ENCODE data around the gene SPTBN4.
"Not testable (repeated sequence)": the region's sequence is repeated elsewhere in the genome, so short reads cannot be mapped to it uniquely, and the experiment has no call there.

The SPTBN4 gene

GRCh38 chr19:40465557-40466218 lies 1.1 kb upstream of the SPTBN4 start, which contains the start of gene BLVRB:
TSS of gene BLVRB (minus strand) at chr19:40465745. CDS start at chr19:40465688, 57 bp downstream.
- peak; percentile 99 for DNase-seq

DNA sequence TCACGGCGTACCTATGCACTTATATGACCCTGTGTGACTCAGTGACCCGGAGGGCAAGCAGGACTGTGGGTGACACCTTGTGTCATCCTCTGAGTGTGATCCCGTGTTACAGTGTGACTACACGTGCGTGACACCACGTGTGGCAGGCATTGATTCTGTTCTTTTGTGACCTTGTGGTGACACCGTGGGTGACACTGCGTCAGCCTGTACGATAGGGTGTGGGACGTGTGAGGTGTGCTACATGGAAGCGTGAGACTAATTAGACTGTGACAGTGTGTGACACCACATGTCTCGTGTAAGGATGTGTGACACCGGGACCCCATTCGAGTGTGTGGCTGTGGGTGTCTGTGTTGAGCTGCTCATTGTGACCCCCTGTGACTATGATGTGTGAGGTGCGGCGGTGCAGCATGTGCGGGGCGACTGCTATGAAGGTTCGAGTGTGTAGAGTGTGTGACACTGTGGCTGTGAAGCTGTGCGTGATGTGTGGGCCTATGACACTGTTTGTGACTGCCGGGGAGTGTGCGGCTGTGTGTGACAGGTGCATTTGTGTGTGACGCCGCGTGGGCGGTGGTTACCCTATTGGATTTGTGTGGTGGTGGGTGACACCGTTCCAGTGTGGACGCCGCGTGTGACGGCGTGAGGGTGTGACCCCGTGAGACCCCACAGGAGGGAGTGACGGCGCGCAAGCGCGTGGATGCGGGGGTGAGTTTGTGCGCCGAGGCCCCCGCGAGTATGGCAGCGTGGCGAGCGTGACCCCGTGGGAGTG lies 399 bp upstream of the SPTBN4 start:
- peak; percentile 87 for DNase-seq

GRCh38 chr19:40469011-40469410 lies 2.2 kb downstream of the SPTBN4 start:
- no peak for DNase-seq

- no peak for DNase-seq
Measured at GRCh38 chr19:40471111-40471510, 4.3 kb downstream of the SPTBN4 start.

DNA sequence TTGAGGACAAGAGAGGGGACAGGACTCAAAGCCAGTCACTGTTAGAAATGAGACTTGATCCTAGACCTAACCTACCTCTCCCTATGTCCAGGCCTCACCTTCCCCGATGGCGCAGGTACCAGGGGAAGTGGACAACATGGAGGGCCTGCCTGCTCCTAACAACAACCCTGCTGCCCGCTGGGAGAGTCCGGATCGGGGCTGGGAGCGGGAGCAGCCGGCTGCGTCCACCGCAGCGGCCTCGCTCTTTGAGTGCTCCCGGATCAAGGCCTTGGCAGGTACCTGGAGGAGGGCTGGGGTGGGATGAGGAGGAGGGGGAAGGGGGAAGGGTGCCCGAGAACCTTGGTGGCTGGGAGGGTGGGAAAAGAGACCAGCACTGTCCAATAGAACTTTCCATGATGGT lies 5.7 kb downstream of the SPTBN4 start:
- DNase-seq = no peak

GRCh38 chr19:40474737-40475136 lies 7.9 kb downstream of the SPTBN4 start:
- DNase-seq = no peak

DNA sequence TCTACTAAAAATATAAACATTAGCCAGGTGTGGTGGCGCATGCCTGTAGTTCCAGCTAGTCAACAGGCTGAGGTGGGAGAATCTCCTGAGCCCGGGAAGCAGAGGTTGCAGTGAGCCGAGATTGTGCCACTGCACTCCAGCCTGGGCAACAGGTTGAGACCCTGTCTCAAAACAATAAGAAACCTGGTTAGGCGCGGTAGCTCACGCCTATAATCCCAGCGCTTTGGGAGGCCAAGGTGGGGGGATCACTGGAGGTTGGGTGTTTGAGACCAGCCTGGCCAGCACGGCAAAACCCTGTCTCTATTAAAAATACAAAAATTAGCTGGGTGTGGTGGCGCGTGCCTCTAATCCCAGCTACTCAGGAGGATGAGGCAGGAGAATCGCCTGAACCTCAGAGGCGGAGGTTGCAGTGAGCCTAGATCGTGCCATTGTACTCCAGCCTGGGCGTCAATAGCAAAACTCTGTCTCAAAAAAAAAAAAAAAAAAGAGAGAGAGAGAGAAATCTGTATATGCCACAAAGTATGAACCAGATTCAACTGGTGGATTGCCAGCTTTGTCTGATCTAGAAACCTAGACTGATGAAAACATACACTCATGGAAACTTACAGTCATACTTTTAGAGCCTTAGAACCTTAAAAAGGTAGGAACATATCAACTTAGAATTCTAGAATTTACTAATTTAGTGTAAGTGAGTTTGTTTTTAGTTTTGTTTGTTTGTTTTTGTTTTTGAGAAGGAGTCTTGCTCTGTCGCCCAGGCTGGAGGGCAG lies 9.3 kb downstream of the SPTBN4 start:
- not testable (repeated sequence) for DNase-seq

- DNase-seq = no peak
Measured at GRCh38 chr19:40486017-40486416, 19.2 kb downstream of the SPTBN4 start.

GRCh38 chr19:40489882-40490230 lies 23.1 kb downstream of the SPTBN4 start:
- no peak for DNase-seq

DNA sequence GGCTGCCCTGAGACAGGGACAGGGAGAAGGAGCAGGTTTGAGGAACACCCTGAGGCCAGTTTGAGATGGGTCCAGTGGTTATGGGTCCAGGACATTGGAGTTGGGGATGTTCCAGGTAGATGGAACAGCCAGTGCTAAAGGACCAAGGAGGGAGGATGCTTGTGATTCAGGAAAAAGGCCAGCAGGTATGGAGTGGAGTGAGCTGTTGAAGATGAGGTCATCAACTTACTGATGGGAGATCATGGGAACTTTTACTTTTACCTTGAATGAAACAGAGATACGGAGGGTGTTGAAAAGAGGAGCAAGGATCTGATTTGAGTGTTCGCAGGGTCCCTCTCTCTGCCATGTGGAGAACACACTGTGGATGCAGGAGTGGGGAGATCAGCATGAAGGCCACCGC lies 25.5 kb downstream of the SPTBN4 start:
- DNase-seq = no peak

DNA sequence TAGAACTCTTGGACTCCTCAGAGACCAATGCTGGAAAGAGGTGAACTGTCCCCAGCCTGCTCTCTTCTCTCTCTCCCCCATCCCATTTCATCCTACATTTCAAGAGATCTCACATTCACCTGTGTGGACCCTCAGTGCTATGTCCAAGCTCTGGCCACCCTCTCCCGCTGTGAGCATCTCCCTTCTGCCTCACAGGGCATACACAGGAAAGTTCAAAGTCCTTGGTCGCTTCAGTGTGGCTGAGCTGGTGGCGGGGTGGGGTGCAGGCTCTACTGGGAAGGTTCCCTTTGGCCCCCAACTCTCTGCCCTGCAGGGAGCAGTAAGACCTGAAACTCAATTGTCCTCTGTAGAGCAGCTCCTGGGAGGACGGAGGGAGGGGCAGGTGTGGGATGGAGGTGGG lies 27.0 kb downstream of the SPTBN4 start:
- no peak for DNase-seq

- no peak for DNase-seq
Measured at GRCh38 chr19:40494191-40494838, 27.5 kb downstream of the SPTBN4 start.

GRCh38 chr19:40497214-40497613 lies 30.4 kb downstream of the SPTBN4 start:
- no peak for DNase-seq

DNA sequence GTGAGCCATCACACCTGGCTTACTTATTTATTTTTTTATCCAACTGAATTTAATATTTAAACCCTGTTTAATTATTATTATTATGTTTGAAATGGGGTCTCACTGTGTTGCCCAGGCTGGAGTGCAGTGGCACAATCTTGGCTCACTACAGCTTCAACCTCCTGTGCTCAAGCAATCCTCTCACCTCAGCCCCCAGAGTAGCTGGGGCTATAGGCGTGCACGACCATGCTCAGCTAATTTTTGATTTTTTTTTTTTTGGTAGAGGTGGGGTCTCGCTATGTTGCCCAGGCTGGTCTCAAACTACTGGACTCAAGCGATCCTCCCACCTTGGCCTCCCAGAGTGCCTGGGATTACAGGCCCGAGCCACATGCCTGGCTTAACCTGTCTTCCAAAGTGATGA lies 32.5 kb downstream of the SPTBN4 start:
- DNase-seq = no peak

GRCh38 chr19:40500678-40501530 lies 34.1 kb downstream of the SPTBN4 start:
- not testable (repeated sequence) for DNase-seq

DNA sequence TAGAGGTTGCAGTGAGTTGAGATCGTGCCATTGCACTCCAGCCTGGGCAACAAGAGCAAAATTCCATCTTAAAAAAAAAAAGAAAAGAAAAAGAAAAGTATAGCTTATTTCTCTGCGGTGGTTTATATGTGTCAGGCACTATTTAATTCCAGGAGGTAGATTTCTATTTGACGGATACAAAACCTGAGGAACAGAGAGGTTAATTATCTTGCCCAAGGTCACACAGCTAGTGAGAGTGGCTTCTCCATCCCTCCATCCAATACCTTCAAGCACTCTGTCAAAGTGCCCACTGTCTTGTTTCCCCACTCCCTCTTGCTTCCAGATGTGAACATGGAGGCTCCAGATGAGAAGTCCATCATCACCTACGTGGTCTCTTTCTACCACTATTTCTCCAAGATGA lies 34.8 kb downstream of the SPTBN4 start:
- no peak for DNase-seq

DNA sequence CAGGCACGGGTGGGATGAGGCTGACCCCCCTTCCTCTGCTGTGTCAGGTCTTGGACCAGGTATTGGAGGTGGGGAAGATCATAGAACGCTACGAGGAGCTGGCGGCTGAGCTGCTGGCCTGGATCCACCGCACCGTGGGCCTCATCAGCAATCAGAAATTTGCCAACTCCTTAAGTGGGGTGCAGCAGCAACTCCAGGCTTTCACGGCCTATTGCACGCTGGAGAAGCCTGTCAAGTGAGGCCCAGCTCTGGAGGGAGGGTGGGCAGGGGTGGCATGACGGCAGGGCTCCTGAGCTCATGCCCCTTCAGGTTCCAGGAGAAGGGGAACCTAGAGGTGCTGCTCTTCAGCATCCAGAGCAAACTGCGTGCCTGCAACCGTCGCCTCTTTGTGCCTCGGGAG lies 35.3 kb downstream of the SPTBN4 start:
- no peak for DNase-seq

DNA sequence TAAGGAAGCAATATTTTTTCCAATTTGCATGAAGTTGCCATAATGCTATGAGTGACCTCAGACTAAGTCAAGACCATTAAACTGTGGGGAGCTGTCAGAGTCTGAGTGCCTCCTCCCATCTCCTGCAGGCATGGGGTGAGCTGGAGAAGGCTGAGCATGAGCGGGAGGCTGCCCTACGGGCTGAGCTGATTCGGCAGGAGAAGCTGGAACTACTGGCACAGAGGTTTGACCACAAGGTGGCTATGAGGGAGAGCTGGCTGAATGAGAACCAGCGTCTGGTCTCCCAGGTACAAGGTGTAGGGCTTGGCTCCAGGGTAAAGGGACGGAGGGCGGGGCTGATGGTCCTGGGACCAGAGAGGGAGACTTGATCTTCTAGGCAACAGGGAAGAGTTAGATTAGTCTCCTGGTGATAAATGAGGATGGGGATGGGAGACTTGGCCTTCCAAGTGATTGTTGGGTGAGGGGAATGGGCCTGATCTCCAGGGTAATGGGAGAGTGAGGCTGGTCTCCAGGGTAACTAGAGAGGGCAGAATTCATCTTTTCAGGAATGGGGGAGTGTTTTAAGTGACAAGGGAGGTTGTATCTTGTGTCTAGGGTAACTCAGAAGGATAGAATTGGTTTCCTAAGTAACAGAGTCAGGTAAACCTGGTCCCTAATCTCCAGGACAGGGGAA lies 36.0 kb downstream of the SPTBN4 start:
- DNase-seq = no peak

DNA sequence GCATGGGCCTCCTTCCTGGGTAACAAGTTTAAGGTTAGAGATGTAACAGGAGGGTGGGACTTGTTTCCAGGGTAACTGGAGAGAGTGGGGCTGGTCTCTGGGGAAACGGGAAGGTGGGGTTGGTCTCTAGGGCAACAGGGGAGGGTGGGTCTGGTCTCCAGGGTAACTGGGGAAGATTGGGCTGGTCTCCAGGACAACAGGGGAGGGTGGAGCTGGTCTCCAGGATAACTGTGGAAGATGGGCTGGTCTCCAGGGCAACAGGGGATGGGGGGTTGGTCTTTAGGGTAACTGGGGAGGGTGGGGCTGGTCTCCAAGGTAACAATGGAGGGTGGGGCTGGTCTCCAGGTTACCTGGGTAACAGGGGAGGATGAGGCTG lies 36.5 kb downstream of the SPTBN4 start:
- no peak for DNase-seq

DNA sequence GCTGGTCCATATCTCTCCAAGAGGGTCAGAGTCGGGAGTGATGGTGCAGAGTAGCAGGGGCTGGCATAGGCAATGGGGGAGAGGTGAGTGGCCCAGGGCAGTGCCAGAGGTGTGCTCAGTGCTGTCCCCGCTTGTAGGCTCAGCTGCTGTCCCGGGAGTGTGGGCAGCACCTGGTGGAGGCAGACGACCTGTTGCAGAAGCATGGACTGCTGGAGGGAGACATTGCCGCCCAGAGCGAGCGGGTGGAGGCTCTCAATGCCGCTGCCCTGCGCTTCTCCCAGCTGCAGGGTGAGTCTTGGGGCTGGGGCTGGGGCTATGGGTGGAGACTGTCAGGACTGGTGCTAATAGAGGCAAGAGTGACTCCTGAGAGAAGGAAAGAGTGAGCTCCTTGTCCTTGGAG lies 39.3 kb downstream of the SPTBN4 start:
- no peak for DNase-seq

DNA sequence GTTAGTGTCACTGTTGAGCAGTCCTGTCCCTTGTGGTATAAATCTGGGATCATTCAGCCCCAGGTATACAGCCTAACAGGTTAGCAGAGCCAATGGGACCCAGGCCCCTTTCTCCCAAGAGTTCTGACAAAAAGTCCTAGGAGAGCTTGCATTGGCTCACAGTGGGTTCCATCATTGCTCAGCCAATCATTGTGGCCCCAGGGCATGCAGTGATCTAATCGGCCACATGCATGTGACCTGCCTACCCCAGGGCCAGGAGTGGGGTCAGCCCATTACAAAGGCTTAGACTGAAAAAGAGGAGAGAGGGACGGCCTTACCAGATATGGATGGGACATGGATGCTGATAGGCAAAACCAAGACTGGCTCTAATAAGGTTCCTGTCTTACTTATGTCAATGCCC lies 41.1 kb downstream of the SPTBN4 start:
- no peak for DNase-seq

DNA sequence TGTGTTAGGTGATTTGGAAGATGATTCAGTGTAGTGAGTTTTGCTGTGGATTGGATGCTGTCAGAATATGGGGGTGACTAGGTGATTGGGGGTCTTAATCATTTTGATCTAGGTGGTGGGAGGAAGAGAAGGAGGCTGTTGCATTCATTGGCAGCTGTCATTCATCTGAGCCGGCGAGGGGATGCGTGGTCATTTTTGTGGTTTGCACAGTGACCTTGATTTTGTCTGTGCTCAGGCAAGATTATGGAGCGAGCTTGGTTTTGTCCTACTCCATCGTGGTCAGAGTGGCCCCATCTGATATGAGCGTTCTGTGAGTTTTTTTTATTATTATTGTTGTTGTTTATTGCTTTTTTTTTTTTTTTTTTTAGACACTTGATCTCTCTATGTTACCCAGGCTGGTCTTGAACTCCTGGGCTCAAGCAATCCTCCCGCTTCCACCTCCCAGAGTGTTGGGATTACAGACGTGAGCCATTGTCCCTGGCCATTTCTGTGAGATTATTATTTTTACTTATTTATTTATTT lies 42.0 kb downstream of the SPTBN4 start:
- DNase-seq = no peak

Data from CD4-positive, alpha-beta T cell treated with Interferon gamma for 1 hour (primary cell).